KMS-11 (cell line): ENCODE results near the gene MYLIP.

Experiments
- H2AFZ ChIP-seq: fragments of 200-600 bp; sonication (generic); 2 replicates; pipeline ENCODE4 v1.6.1; 2016; ENCODE audit warnings: antibody characterized with exemption, mixed run types, low read depth
- H3K27ac ChIP-seq: fragments of 200-600 bp; sonication (generic); 2 replicates; pipeline ENCODE4 v1.6.1; 2016; ENCODE audit warnings: mild to moderate bottlenecking, mixed run types
- H3K27me3 ChIP-seq: fragments of 200-600 bp; sonication (generic); 2 replicates; pipeline ENCODE4 v1.6.1; 2017; ENCODE audit warnings: mild to moderate bottlenecking, low read depth, mixed run types, moderate library complexity; ENCODE audit not compliant: insufficient read depth
- H3K36me3 ChIP-seq: fragments of 200-600 bp; sonication (generic); 2 replicates; pipeline ENCODE4 v1.6.1; 2017; ENCODE audit warnings: mild to moderate bottlenecking, mixed run types; ENCODE audit not compliant: insufficient read depth
- H3K4me1 ChIP-seq: fragments of 200-600 bp; sonication (generic); 2 replicates; pipeline ENCODE4 v1.6.1; 2016; ENCODE audit warnings: mild to moderate bottlenecking, low read depth, mixed run types; ENCODE audit not compliant: poor library complexity, severe bottlenecking
- H3K4me2 ChIP-seq: fragments of 200-600 bp; sonication (generic); 2 replicates; pipeline ENCODE4 v1.7.0; 2016; ENCODE audit warnings: mild to moderate bottlenecking, mixed run types
- H3K4me3 ChIP-seq: fragments of 200-600 bp; sonication (generic); IDR thresholded peaks from 2 replicates; pipeline ENCODE4 v1.6.1; 2017; ENCODE audit warnings: low read depth, low read length, mixed read lengths; ENCODE audit not compliant: insufficient read depth
- H3K79me2 ChIP-seq: fragments of 200-600 bp; sonication (generic); 2 replicates; pipeline ENCODE4 v1.6.1; 2016; ENCODE audit warnings: low read depth, mixed run types; ENCODE audit not compliant: insufficient read depth
- H3K9ac ChIP-seq: fragments of 200-600 bp; sonication (generic); 2 replicates; pipeline ENCODE4 v1.6.1; 2016; ENCODE audit warnings: mild to moderate bottlenecking, mixed run types
- H4K20me1 ChIP-seq: fragments of 200-600 bp; sonication (generic); 2 replicates; pipeline ENCODE4 v1.6.1; 2016; ENCODE audit warnings: mild to moderate bottlenecking, mixed run types; ENCODE audit not compliant: insufficient read depth
- TF ChIP-seq, protein P1 (sequence below): fragments of 200-600 bp; sonication (generic); conservative IDR thresholded peaks from 2 replicates; pipeline ENCODE4 v1.6.1; 2017; ENCODE audit warnings: low read depth, mild to moderate bottlenecking, antibody characterized with exemption, low read length, moderate library complexity, mixed read lengths

MYLIP gene

DNA sequence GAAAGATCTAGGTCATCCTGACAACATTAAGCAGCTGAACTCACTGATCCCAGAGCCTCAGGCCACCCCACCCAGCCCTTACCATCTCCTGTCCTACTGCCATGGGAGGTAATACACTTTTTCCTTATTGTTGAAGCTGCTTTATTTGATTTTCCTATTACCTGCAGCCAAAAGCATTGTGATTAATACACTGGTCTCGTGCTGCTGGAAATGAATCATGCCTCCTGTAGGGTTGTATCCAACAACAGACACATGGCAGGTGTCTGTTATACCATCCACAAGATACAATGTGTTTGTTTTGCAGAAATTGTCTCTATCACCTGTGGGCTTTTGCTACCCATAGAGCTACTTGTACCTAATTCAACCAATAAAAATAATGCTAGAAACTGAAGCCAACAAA is 34.2 kb downstream of the MYLIP start:
- TF ChIP-seq, protein P1, sequence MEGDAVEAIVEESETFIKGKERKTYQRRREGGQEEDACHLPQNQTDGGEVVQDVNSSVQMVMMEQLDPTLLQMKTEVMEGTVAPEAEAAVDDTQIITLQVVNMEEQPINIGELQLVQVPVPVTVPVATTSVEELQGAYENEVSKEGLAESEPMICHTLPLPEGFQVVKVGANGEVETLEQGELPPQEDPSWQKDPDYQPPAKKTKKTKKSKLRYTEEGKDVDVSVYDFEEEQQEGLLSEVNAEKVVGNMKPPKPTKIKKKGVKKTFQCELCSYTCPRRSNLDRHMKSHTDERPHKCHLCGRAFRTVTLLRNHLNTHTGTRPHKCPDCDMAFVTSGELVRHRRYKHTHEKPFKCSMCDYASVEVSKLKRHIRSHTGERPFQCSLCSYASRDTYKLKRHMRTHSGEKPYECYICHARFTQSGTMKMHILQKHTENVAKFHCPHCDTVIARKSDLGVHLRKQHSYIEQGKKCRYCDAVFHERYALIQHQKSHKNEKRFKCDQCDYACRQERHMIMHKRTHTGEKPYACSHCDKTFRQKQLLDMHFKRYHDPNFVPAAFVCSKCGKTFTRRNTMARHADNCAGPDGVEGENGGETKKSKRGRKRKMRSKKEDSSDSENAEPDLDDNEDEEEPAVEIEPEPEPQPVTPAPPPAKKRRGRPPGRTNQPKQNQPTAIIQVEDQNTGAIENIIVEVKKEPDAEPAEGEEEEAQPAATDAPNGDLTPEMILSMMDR: no peak
- H3K4me3 ChIP-seq: no peak overlapping the region

DNA sequence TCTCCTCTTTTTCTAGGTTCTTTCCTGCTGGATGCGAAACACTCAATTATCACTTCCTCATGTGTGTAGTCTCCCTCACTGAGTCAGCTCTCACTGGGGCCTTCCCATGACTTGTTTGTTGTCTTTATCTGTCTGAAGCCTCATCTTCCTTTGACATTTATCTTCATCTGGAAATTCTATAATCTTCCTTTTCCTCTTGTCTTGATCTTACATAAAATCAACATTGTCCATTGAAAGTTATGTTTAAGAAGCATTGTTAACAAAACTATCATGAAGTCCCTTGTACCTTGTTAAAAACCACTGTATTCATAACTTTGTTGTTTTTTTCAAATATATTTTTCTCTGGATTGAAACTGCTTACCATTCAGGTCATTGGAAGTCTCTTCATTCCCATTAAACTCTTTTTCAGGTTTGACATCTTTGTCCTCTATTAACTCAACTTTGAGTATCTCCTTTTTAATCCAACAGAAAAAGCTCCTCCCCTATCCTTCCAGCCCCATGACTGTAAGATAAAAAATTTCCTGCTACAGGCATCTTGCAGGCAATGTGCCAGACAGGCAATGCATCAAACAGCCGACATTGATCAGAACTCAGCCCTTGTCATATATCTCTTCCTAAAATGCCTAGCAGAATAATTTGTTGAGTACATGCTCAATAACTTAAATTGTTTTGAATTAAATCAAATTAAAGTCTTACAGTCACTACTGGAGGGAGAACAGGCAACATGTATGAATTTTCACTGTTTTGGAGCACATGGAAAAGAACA is 34.8 kb downstream of the MYLIP start:
- Histone ChIP-seq H3K4me1 (peaks cover 6% of the 10 kb centered on the region), H4K20me1 (no peaks in the 10 kb centered on the region), H2AFZ (no peak overlapping the region), H3K79me2 (no peaks in the 10 kb centered on the region), H3K9ac (no peak overlapping the region), H3K27ac (no peak overlapping the region), H3K36me3 (no peaks in the 10 kb centered on the region), H3K4me2 (no peak overlapping the region), H3K27me3 (no peaks in the 10 kb centered on the region), H3K4me3 (no peak overlapping the region)
- TF ChIP-seq, protein P1: no peak

More for the DNA sequence above, 34.2 kb downstream of the MYLIP start:
- H3K27me3 ChIP-seq: no peaks in the 10 kb centered on the region
- no peak overlapping the region for H3K9ac ChIP-seq
- H3K4me2 ChIP-seq: no peak overlapping the region
- H3K79me2 ChIP-seq: no peaks in the 10 kb centered on the region
- no peaks in the 10 kb centered on the region for H4K20me1 ChIP-seq
- no peaks in the 10 kb centered on the region for H3K36me3 ChIP-seq
- peaks cover 1% of the 10 kb centered on the region for H3K4me1 ChIP-seq
- no peak overlapping the region for H3K27ac ChIP-seq
- H2AFZ ChIP-seq: no peak overlapping the region

DNA sequence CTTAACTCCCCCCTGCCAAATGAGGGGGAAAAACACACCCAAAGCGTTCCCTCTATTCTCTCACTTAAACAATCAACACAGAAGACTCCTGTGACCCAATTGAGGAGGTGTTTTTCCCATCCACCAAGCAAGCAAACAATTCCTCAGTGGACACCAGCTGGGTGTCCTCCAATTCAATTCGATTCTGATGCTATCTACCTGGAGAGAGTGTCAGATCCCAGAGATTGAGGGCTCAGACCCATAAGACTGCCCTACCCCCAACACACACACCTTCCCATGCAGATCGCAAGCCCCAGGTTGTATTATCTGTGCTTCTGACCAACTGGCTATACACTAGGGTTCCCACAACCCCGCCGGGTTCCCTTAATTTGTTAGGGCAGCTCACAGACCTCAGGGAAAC is 36.8 kb downstream of the MYLIP start:
- H3K9ac ChIP-seq: no peak overlapping the region
- H3K27ac ChIP-seq: no peak overlapping the region
- peaks cover 9% of the 10 kb centered on the region for H3K4me1 ChIP-seq
- no peak overlapping the region for H2AFZ ChIP-seq
- H4K20me1 ChIP-seq: no peaks in the 10 kb centered on the region
- no peak overlapping the region for H3K4me3 ChIP-seq
- no peaks in the 10 kb centered on the region for H3K79me2 ChIP-seq
- H3K27me3 ChIP-seq: no peaks in the 10 kb centered on the region
- TF ChIP-seq, protein P1: no peak
- no peaks in the 10 kb centered on the region for H3K36me3 ChIP-seq
- H3K4me2 ChIP-seq: no peak overlapping the region

DNA sequence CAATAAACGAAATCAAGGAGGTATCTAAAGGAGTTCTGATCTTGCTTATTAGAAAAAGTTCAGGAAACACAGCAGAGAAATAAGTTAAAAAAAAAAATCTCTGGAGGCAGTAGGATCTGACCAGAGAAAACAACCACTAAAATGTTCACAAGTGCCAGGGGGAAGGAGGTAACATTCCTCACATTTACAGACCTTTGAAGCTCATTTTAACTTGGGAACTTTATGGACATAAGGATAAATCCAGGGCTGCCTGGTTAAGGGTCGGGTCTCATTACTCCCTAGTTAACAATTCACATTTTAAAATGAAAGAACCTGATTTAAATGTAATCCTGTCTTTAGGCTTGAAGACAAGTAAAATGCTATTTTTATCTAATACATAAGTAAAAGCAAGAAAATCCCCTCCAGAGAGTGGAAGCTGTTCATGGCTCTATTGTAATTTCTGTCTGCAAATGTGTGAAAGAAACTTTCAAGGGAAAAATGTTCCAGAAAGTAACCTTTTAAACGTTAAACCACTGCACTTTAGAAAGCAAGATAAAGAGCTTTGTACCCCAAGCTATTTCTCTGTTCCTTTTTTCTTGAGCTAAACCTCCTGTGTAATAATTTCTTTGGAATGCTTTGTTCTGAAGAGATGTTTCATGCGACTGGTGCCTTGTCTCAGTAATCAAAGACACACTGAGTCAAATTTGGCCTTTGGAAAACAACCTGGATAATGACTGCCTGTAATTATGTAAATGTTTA is 38.2 kb downstream of the MYLIP start:
- Histone ChIP-seq H3K4me2 (0 out of 2 replicates have a peak overlapping the region, but pooled peaks have one; percentile 10), H3K27ac (no peak overlapping the region), H4K20me1 (no peaks in the 10 kb centered on the region), H3K4me3 (no peak overlapping the region), H3K27me3 (no peaks in the 10 kb centered on the region), H3K4me1 (peaks cover 9% of the 10 kb centered on the region), H3K9ac (no peak overlapping the region), H3K36me3 (no peaks in the 10 kb centered on the region), H3K79me2 (no peaks in the 10 kb centered on the region), H2AFZ (no peak overlapping the region)
- TF ChIP-seq, protein P1: no peak
